ENCODE measurements around the gene SMARCC1. TPM values are rescaled to one million over a fixed set of nuclear protein-coding genes. Genes with fewer than 3 reads are reported as not detected.

The SMARCC1 gene
- total RNA-seq, 1 donor from 2014 or later, result 53.9 TPM

GRCh38 chr3:47658444-47658843, 123.2 kb downstream of the SMARCC1 start:
- no peak for ATAC-seq

GRCh38 chr3:47652142-47652541, 129.6 kb downstream of the SMARCC1 start:
- H3K4me1 ChIP-seq, result peaks cover 10% of the 10 kb centered on the region
- H3K27me3 ChIP-seq (ENCODE audit: low read depth), result no peaks in the 10 kb centered on the region
- no peaks in the 10 kb centered on the region for H3K9me3 ChIP-seq
- DNase-seq, result no peak
- no peak for ATAC-seq
- no peak overlapping the region for H3K27ac ChIP-seq
- H3K4me3 ChIP-seq, result no peak overlapping the region
- intact Hi-C loops (cut with DNase I), result no loop called here
- no peak for TF ChIP-seq CTCF (IDR thresholded peaks at IDR 0.05)
- H3K36me3 ChIP-seq, result peaks cover 11% of the 10 kb centered on the region

More at GRCh38 chr3:47658444-47658843, 123.2 kb downstream of the SMARCC1 start:
- no peak overlapping the region for H3K4me3 ChIP-seq
- H3K27ac ChIP-seq, result no peak overlapping the region
- intact Hi-C loops (cut with DNase I), result no loop called here
- TF ChIP-seq CTCF (IDR thresholded peaks at IDR 0.05), result no peak
- H3K36me3 ChIP-seq, result peaks cover 36% of the 10 kb centered on the region
- no peaks in the 10 kb centered on the region for H3K27me3 ChIP-seq (ENCODE audit: low read depth)
- no peaks in the 10 kb centered on the region for H3K4me1 ChIP-seq
- no peaks in the 10 kb centered on the region for H3K9me3 ChIP-seq
- no peak for DNase-seq

GRCh38 chr3:47650294-47650693, 131.4 kb downstream of the SMARCC1 start:
- intact Hi-C loops (cut with DNase I), result no loop called here
- TF ChIP-seq CTCF (IDR thresholded peaks at IDR 0.05), result no peak
- no peaks in the 10 kb centered on the region for H3K9me3 ChIP-seq

GRCh38 chr3:47647550-47647949, 134.1 kb downstream of the SMARCC1 start:
- Histone ChIP-seq H3K27me3 (ENCODE audit: low read depth) (no peaks in the 10 kb centered on the region), H3K4me3 (no peak overlapping the region), H3K4me1 (peaks cover 18% of the 10 kb centered on the region), H3K36me3 (peaks cover 14% of the 10 kb centered on the region), H3K27ac (no peak overlapping the region), H3K9me3 (no peaks in the 10 kb centered on the region)
- intact Hi-C loops (cut with DNase I), result no loop called here
- no peak for DNase-seq
- peak in 1 of 2 donors; percentile 35 for ATAC-seq
- TF ChIP-seq CTCF (IDR thresholded peaks at IDR 0.05), result no peak

More at GRCh38 chr3:47650294-47650693, 131.4 kb downstream of the SMARCC1 start:
- H3K27ac ChIP-seq, result no peak overlapping the region
- DNase-seq, result no peak
- no peak overlapping the region for H3K4me3 ChIP-seq
- ATAC-seq, result no peak
- peaks cover 18% of the 10 kb centered on the region for H3K4me1 ChIP-seq
- no peaks in the 10 kb centered on the region for H3K27me3 ChIP-seq (ENCODE audit: low read depth)
- peaks cover 8% of the 10 kb centered on the region for H3K36me3 ChIP-seq

- TF ChIP-seq CTCF (IDR thresholded peaks at IDR 0.05), result no peak
- DNase-seq, result no peak
- no peak for ATAC-seq
Observed at GRCh38 chr3:47646362-47646761, 135.3 kb downstream of the SMARCC1 start.

GRCh38 chr3:47645551-47645950, 136.1 kb downstream of the SMARCC1 start:
- Histone ChIP-seq H3K27me3 (ENCODE audit: low read depth) (no peaks in the 10 kb centered on the region), H3K27ac (no peak overlapping the region), H3K9me3 (no peaks in the 10 kb centered on the region), H3K36me3 (peaks cover 29% of the 10 kb centered on the region), H3K4me3 (no peak overlapping the region), H3K4me1 (peaks cover 18% of the 10 kb centered on the region)
- intact Hi-C loops (cut with DNase I), result no loop called here
- DNase-seq, result no peak
- TF ChIP-seq CTCF (IDR thresholded peaks at IDR 0.05), result no peak
- no peak for ATAC-seq

More at GRCh38 chr3:47646362-47646761, 135.3 kb downstream of the SMARCC1 start:
- H3K4me1 ChIP-seq, result peaks cover 18% of the 10 kb centered on the region
- no peak overlapping the region for H3K27ac ChIP-seq
- H3K4me3 ChIP-seq, result no peak overlapping the region
- no peaks in the 10 kb centered on the region for H3K27me3 ChIP-seq (ENCODE audit: low read depth)
- H3K36me3 ChIP-seq, result peaks cover 25% of the 10 kb centered on the region
- H3K9me3 ChIP-seq, result no peaks in the 10 kb centered on the region
- intact Hi-C loops (cut with DNase I), result no loop called here

Data from lower lobe of right lung (tissue), 2 donors.